AG10803 (cell line): ENCODE results near the gene CIPC.

Experiments
- DNase-seq: peaks from one replicate; pipeline ENCODE4 v3.0.0; 2010; ENCODE audit warnings: low read depth
- H3K4me3 ChIP-seq: 2 replicates; pipeline ENCODE4 v1.5.1; 2011; ENCODE audit warnings: mild to moderate bottlenecking, low read length, control low read depth
- TF ChIP-seq, protein P1 (sequence below): conservative IDR thresholded peaks from 2 replicates; pipeline ENCODE4 v1.5.1; 2011; ENCODE audit warnings: mild to moderate bottlenecking, low read length, control low read depth, inconsistent platforms

The CIPC gene

DNA sequence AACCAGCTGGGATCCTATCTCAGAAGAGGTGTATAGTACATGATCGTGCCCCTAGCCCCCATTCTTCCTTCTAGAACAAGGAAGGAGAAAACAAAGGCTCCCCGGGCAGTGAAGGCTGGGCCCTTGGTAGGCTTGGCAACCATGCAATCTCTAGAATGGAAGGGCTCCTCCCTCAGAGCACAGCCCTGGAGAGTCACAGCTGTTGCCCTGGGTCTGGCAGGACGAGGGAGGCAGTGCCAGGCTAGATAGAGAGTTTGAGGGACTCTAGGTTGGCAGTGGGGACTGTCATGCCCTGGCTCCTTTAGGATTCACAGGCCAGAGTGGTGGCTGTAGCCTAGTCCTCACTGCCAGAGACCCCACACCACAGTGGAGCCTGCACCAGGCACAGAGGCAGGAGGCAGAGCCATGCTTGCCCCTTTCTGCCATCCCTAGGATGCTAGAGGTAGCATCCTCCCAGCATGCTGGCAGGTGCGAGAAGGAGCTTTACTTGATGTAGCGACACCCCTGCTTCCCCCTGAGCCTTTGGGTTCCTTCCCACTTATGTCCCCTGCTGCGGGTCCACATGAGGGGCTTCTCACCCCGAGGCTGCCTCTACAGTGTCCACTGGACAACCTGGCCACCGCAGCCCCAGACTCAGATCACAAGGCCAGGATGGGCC lies 33.4 kb upstream of the CIPC start:
- TF ChIP-seq, protein P1, sequence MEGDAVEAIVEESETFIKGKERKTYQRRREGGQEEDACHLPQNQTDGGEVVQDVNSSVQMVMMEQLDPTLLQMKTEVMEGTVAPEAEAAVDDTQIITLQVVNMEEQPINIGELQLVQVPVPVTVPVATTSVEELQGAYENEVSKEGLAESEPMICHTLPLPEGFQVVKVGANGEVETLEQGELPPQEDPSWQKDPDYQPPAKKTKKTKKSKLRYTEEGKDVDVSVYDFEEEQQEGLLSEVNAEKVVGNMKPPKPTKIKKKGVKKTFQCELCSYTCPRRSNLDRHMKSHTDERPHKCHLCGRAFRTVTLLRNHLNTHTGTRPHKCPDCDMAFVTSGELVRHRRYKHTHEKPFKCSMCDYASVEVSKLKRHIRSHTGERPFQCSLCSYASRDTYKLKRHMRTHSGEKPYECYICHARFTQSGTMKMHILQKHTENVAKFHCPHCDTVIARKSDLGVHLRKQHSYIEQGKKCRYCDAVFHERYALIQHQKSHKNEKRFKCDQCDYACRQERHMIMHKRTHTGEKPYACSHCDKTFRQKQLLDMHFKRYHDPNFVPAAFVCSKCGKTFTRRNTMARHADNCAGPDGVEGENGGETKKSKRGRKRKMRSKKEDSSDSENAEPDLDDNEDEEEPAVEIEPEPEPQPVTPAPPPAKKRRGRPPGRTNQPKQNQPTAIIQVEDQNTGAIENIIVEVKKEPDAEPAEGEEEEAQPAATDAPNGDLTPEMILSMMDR: no peak
- no peak overlapping the region for H3K4me3 ChIP-seq
- no peak for DNase-seq

DNA sequence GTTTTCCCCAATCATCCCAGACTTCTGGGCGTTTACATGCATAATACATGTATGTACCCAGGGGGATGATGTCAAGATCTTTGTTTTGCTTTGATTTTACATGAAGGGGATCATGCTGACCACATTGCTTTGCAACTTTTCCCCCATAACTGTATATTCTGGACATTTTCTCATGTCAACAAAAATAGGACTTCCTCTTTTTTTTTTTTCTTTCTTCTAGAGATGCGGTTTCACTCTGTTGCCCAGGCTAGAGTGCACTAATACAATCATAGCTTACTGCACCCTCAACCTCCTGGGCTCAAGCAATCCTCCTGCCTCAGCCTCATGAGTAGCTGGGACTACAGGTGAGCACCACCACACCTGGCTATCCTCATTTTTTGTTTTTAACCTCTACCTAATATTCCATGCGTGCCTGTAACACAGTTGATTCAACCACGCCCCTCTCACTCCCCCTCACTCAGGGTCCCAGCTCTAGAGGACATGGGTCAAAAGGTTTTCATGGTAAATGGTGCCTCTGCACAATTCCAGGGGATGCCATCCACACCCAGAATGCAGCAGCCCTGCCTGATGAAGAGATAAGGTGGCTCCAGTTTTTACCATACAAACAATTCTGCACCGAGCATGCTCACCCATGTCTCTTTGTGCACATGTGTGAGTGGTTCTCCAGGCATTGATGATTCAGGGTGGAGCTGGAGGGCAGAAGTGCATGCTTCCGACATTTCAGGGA lies 32.0 kb upstream of the CIPC start:
- no peak for DNase-seq
- TF ChIP-seq, protein P1: no peak
- no peak overlapping the region for H3K4me3 ChIP-seq

DNA sequence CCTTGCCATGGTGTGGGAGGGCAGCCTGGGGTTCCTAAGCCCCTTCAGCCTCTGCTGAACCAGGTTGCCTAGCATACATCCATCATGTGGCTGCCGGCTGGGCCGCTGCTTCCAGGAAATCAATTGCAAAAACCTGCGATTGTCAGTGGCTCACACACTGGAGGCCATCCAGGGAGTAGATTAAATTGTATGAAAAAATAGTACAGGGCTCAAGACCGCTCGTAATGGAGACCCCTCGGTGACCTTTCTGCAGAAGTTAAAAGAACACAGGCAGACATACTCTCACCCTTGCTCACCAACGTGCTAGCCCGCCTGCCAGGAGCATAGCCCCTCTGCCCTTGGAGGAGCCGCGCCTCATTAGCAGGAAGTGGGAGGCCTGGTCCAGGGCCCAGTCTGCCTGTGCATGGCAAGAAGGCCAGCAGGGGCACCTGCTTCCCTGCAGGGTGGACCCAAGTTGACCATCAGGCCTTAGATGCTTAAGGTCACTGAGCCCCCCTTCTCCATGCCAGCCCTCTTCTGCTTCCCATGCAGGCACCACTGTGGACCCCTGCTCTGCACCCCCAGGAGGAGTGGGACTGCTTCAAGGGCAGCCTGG lies 31.4 kb upstream of the CIPC start:
- TF ChIP-seq, protein P1: no peak
- no peak for DNase-seq
- H3K4me3 ChIP-seq: no peak overlapping the region

DNA sequence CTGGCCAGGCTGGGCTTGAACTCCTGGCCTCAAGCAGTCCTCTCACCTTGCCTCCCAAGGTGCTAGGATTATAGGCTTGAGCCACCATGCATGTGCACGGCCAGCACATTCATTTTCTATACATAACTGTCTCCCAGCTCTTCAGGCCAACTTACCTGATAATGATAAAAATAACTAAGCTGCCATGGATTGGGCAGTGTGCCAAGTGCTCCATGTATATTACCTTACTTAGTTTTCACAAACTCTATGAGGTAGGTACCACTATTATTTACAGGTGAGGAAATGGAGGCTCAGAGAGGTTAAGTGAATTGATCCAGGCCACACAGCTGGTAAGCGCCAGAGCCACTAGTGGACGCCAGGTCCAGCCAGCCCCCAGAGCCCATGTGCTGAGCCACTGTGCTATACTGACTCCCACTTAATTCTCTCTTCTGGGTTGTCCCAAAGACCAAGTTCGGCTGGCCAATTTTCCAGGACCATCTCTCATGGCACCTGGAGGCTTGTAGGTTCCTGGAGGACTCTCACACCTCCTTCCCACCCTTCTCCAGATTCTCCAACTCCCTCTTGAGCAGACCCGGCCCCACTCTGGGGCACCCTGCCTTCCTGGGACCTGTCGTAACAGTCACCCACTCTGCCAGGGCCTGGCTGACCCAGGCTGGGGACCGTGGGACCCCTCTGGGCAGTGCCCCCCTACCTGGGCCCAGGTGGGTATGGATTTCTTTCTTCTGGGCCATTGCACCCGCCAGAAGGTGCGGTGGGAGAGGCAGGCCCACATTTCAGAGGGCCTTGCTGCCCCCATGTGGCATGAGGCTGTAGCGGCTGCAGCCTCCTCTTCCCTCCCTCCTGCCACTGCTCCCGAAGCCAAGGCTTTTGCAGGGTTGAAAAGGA lies 30.2 kb upstream of the CIPC start:
- H3K4me3 ChIP-seq: no peak overlapping the region
- TF ChIP-seq, protein P1: peak; percentile 85
- peak; percentile 59 for DNase-seq

DNA sequence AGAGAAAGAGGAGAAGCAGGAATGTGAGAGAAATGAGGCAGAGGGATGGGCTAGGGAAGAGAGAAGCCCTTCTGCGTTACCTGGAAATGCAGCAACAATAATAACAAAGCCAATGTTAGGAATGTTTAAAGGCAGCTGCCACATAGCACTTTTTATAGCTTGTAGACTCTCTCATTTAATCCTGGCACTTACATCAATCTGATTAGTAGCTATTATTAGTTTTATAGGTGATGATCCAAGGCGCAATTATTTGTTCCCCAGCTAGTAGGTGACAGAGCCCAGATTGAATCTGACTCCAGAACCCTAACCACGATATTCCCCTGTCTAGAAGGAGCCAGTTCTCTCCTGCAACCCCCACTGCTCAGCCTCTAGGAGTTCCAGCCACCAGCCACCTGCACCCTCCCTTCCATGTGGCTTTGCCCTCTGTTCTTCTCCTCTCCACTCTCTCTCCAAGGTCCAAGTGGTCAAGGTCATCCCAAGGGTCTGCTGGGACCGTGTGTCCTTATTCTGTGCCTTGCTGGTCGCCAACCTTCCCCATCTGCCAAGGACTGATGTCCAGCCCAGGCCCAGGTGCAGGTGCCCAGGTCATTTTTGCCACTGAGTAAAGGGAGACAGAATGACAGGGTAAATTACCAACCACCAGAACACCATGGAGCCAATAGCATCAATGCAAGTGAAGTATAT lies 29.4 kb upstream of the CIPC start:
- TF ChIP-seq, protein P1: no peak

DNA sequence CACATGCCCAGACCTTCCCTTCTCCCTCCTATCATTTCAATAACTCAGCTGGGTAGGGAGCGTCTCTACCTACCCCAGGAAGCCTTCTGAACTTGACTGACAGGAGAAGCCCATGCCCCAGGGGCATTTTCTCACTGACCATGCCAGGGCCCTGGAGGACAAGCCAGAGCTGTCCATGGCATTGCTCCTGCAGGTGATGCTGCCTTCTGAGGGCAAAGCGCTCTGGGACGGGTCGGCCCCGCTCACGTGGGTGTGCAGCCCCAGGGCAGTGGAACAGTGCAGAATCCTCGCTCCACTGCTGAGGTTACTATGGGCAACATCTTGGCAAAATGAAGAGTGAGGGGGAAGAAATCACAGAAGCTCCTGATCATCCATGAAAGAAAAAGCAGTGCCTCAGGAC lies 28.5 kb upstream of the CIPC start:
- TF ChIP-seq, protein P1: no peak
- no peak for DNase-seq
- no peak overlapping the region for H3K4me3 ChIP-seq

More for the DNA sequence above, 29.4 kb upstream of the CIPC start:
- H3K4me3 ChIP-seq: no peak overlapping the region
- no peak for DNase-seq
